ENCODE measurements around the gene SKAP2. TPM values are rescaled to one million over a fixed set of nuclear protein-coding genes. Genes with fewer than 3 reads are reported as not detected.
A peak's percentile ranks its signal among the peaks of the same experiment; 100 is the strongest.

SKAP2 gene
- total RNA-seq, 1 donor, result 19.5 TPM

DNA sequence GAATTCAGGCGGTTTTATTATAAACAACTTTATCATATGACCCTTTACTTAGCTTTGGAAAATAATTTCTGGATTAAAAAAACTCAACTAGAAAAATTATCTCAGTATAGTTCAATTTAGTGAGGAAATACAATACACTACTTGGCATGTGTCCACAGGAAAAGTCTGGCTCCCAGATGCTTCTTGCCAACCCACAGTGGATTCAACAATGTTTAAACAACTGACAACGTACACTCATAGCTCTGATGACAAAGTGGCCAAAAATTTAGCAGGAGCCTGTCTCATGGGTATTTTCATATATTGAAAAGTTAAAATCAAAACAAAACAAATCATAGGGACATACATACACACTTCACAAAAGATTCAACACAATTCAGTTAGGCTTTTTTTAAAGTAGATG is 158.8 kb downstream of the SKAP2 start:
- Histone ChIP-seq H3K9me3 (ENCODE audit: low read depth, low read length) (no peaks in the 10 kb centered on the region), H3K27me3 (ENCODE audit: insufficient read depth, low read length) (no peaks in the 10 kb centered on the region), H2AFZ (ENCODE audit: low read length) (no peak overlapping the region), H3K4me2 (ENCODE audit: insufficient read depth, low read length) (peak overlapping the region; percentile 69), H4K20me1 (ENCODE audit: insufficient read depth, low read length) (no peaks in the 10 kb centered on the region), H3K36me3 (ENCODE audit: insufficient read depth, low read length) (no peaks in the 10 kb centered on the region), H3K4me1 (ENCODE audit: insufficient read depth, low read length) (peaks cover 24% of the 10 kb centered on the region), H3K27ac (ENCODE audit: low read depth, low read length) (peak overlapping the region; percentile 69), H3K4me3 (ENCODE audit: insufficient read depth, low read length) (no peak overlapping the region), H3K79me2 (ENCODE audit: insufficient read depth, low read length) (no peaks in the 10 kb centered on the region)
- DNase-seq (ENCODE audit: insufficient read length, low spot score, missing footprints), result peak; percentile 71
- TF ChIP-seq CTCF (IDR thresholded peaks at IDR 0.05; ENCODE audit: extremely low read depth, low read depth, low read length), result no peak

DNA sequence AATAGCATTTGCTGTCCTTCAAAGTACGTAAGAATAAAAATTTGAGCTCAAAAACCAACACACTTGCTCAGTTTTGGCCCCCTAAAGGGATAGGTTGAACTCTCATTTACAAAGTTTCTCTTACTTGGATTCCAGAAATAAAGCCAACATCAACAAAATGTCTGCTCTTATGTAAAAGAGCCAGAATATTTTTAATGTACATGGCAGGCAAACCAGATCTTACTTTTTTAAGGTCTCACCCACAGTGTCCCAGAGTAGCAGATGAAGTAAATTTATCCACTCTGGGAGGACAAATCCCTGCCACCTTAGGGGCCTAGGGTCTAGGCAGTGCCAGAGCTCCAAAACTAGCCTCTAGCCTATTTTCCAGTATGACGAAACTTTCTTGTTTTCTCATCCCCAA is 159.6 kb downstream of the SKAP2 start:
- Histone ChIP-seq H3K27ac (ENCODE audit: low read depth, low read length) (peak overlapping the region; percentile 69), H3K36me3 (ENCODE audit: insufficient read depth, low read length) (no peaks in the 10 kb centered on the region), H3K4me2 (ENCODE audit: insufficient read depth, low read length) (peak overlapping the region; percentile 69), H3K79me2 (ENCODE audit: insufficient read depth, low read length) (no peaks in the 10 kb centered on the region), H3K4me1 (ENCODE audit: insufficient read depth, low read length) (peaks cover 24% of the 10 kb centered on the region), H2AFZ (ENCODE audit: low read length) (peak overlapping the region; percentile 64), H3K27me3 (ENCODE audit: insufficient read depth, low read length) (no peaks in the 10 kb centered on the region), H3K4me3 (ENCODE audit: insufficient read depth, low read length) (no peak overlapping the region), H4K20me1 (ENCODE audit: insufficient read depth, low read length) (no peaks in the 10 kb centered on the region), H3K9me3 (ENCODE audit: low read depth, low read length) (no peaks in the 10 kb centered on the region)
- DNase-seq (ENCODE audit: insufficient read length, low spot score, missing footprints), result no peak
- TF ChIP-seq CTCF (IDR thresholded peaks at IDR 0.05; ENCODE audit: extremely low read depth, low read depth, low read length), result no peak

- Histone ChIP-seq H3K4me1 (ENCODE audit: insufficient read depth, low read length) (peaks cover 24% of the 10 kb centered on the region), H3K4me2 (ENCODE audit: insufficient read depth, low read length) (no peak overlapping the region), H3K79me2 (ENCODE audit: insufficient read depth, low read length) (no peaks in the 10 kb centered on the region), H2AFZ (ENCODE audit: low read length) (no peak overlapping the region), H3K27ac (ENCODE audit: low read depth, low read length) (no peak overlapping the region), H3K27me3 (ENCODE audit: insufficient read depth, low read length) (no peaks in the 10 kb centered on the region), H4K20me1 (ENCODE audit: insufficient read depth, low read length) (no peaks in the 10 kb centered on the region), H3K36me3 (ENCODE audit: insufficient read depth, low read length) (no peaks in the 10 kb centered on the region), H3K9me3 (ENCODE audit: low read depth, low read length) (no peaks in the 10 kb centered on the region), H3K4me3 (ENCODE audit: insufficient read depth, low read length) (no peak overlapping the region)
- no peak for TF ChIP-seq CTCF (IDR thresholded peaks at IDR 0.05; ENCODE audit: extremely low read depth, low read depth, low read length)
- no peak for DNase-seq (ENCODE audit: insufficient read length, low spot score, missing footprints)
Observed at GRCh38 chr7:26704036-26704435, 160.4 kb downstream of the SKAP2 start.

- Histone ChIP-seq H3K79me2 (ENCODE audit: insufficient read depth, low read length) (no peaks in the 10 kb centered on the region), H3K4me1 (ENCODE audit: insufficient read depth, low read length) (peaks cover 21% of the 10 kb centered on the region), H4K20me1 (ENCODE audit: insufficient read depth, low read length) (no peaks in the 10 kb centered on the region), H3K27ac (ENCODE audit: low read depth, low read length) (no peak overlapping the region), H3K4me3 (ENCODE audit: insufficient read depth, low read length) (no peak overlapping the region), H3K9me3 (ENCODE audit: low read depth, low read length) (no peaks in the 10 kb centered on the region), H3K36me3 (ENCODE audit: insufficient read depth, low read length) (no peaks in the 10 kb centered on the region), H2AFZ (ENCODE audit: low read length) (no peak overlapping the region), H3K27me3 (ENCODE audit: insufficient read depth, low read length) (no peaks in the 10 kb centered on the region), H3K4me2 (ENCODE audit: insufficient read depth, low read length) (no peak overlapping the region)
- TF ChIP-seq CTCF (IDR thresholded peaks at IDR 0.05; ENCODE audit: extremely low read depth, low read depth, low read length), result no peak
- no peak for DNase-seq (ENCODE audit: insufficient read length, low spot score, missing footprints)
Observed at GRCh38 chr7:26700893-26701292, 163.5 kb downstream of the SKAP2 start.

Data from osteoblast (primary cell).